RWPE2 (cell line): ENCODE measurements around the gene CCR7.

ENCODE experiments used
- ATAC-seq: fragments of 200-7000 bp; cut with Tn5 transposase; 3 replicates; pipeline ENCODE4 v1.9.1; 2021; ENCODE audit warnings: low read depth
- DNase-seq: peaks from one replicate; pipeline ENCODE4 v3.0.0-alpha.2; 2020; ENCODE audit warnings: low spot score
- H3K27ac ChIP-seq: fragments of 450-650 bp; 2 replicates; pipeline ENCODE4 v1.5.1; 2017; ENCODE audit warnings: mild to moderate bottlenecking; ENCODE audit not compliant: poor library complexity, severe bottlenecking
- H3K27me3 ChIP-seq: fragments of 250-450 bp; sonication (Bioruptor Pico); 2 replicates; pipeline ENCODE4 v1.5.1; 2021; ENCODE audit warnings: mild to moderate bottlenecking, moderate library complexity; ENCODE audit not compliant: insufficient read depth, poor library complexity, severe bottlenecking
- H3K36me3 ChIP-seq: fragments of 250-450 bp; sonication (Bioruptor Pico); 2 replicates; pipeline ENCODE4 v1.5.1; 2020; ENCODE audit warnings: low read depth, mild to moderate bottlenecking, moderate library complexity
- H3K4me1 ChIP-seq: fragments of 250-450 bp; sonication (Bioruptor Pico); 2 replicates; pipeline ENCODE4 v1.5.1; 2021; ENCODE audit warnings: mild to moderate bottlenecking, moderate library complexity; ENCODE audit not compliant: insufficient read depth, poor library complexity, severe bottlenecking
- H3K4me3 ChIP-seq: fragments of 250-450 bp; sonication (Bioruptor Pico); 2 replicates; pipeline ENCODE4 v1.5.1; 2021; ENCODE audit warnings: mild to moderate bottlenecking, moderate library complexity; ENCODE audit not compliant: severe bottlenecking
- H3K9me3 ChIP-seq: fragments of 250-450 bp; sonication (Bioruptor Pico); 2 replicates; pipeline ENCODE4 v1.5.1; 2021; ENCODE audit warnings: mild to moderate bottlenecking, moderate library complexity; ENCODE audit not compliant: severe bottlenecking
- TF ChIP-seq, protein P1 (sequence below): fragments of 450-650 bp; IDR thresholded peaks from one replicate; pipeline ENCODE4 v1.5.1; 2017; ENCODE audit warnings: mild to moderate bottlenecking, moderate library complexity; ENCODE audit not compliant: poor library complexity, severe bottlenecking

CCR7 gene

GRCh38 chr17:40582328-40582901 lies 17.1 kb upstream of the CCR7 start:
- H3K4me1 ChIP-seq = peaks cover 19% of the 10 kb centered on the region
- ATAC-seq (peak; percentile 93), DNase-seq (no peak)
- TF ChIP-seq, protein P1, sequence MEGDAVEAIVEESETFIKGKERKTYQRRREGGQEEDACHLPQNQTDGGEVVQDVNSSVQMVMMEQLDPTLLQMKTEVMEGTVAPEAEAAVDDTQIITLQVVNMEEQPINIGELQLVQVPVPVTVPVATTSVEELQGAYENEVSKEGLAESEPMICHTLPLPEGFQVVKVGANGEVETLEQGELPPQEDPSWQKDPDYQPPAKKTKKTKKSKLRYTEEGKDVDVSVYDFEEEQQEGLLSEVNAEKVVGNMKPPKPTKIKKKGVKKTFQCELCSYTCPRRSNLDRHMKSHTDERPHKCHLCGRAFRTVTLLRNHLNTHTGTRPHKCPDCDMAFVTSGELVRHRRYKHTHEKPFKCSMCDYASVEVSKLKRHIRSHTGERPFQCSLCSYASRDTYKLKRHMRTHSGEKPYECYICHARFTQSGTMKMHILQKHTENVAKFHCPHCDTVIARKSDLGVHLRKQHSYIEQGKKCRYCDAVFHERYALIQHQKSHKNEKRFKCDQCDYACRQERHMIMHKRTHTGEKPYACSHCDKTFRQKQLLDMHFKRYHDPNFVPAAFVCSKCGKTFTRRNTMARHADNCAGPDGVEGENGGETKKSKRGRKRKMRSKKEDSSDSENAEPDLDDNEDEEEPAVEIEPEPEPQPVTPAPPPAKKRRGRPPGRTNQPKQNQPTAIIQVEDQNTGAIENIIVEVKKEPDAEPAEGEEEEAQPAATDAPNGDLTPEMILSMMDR = no peak
- H3K4me3 ChIP-seq = no peak overlapping the region
- H3K36me3 ChIP-seq = no peaks in the 10 kb centered on the region
- H3K27ac ChIP-seq = no peak overlapping the region
- no peaks in the 10 kb centered on the region for H3K27me3 ChIP-seq
- peaks cover 2% of the 10 kb centered on the region for H3K9me3 ChIP-seq

DNA sequence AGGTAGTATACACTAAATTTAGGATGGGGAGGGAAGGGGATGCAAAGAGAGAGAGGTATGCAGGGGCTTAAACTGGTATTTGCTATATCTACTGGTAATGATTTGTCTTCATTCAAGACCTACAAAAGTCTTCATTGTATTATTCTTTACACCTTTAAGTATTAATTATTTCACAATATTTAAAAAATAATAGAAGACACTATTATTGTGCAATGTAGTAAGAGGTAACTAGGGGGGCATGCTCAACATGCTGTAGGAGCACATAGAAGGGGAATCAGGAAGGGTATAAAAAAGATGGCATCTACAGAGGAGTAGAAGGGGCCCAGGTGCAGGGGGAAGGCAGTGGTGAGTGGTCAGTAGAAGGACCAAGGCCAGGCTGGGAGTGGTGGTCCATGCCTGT lies 14.9 kb upstream of the CCR7 start:
- DNase-seq = no peak
- H3K36me3 ChIP-seq = no peaks in the 10 kb centered on the region
- TF ChIP-seq, protein P1 = no peak
- ATAC-seq = no peak
- peaks cover 16% of the 10 kb centered on the region for H3K4me1 ChIP-seq
- H3K27me3 ChIP-seq = no peaks in the 10 kb centered on the region
- no peak overlapping the region for H3K4me3 ChIP-seq
- H3K27ac ChIP-seq = no peak overlapping the region
- H3K9me3 ChIP-seq = peaks cover 2% of the 10 kb centered on the region

DNA sequence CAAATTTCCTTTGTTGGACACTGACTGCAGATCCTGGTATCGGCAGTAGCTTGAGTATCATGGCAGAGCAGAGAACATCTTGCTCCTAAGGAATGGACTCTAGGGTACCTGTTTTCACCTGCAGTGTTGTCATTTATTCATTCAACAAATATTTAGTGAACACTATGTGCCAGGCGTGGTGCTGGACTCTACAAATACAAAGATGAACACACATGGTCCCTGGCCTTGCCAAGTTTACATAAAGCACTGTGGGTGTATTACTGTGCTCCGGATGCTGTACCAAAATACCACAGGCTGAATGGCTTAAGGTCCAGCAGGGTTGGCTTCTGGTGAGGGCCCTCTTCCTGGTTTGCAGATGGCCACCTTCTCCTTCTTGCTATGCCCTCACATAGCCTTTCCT lies 14.2 kb upstream of the CCR7 start:
- DNase-seq (no peak), ATAC-seq (no peak)
- Histone ChIP-seq H3K4me3 (no peak overlapping the region), H3K9me3 (peaks cover 2% of the 10 kb centered on the region), H3K36me3 (no peaks in the 10 kb centered on the region), H3K27me3 (no peaks in the 10 kb centered on the region), H3K4me1 (peaks cover 16% of the 10 kb centered on the region), H3K27ac (no peak overlapping the region)
- TF ChIP-seq, protein P1 = no peak

DNA sequence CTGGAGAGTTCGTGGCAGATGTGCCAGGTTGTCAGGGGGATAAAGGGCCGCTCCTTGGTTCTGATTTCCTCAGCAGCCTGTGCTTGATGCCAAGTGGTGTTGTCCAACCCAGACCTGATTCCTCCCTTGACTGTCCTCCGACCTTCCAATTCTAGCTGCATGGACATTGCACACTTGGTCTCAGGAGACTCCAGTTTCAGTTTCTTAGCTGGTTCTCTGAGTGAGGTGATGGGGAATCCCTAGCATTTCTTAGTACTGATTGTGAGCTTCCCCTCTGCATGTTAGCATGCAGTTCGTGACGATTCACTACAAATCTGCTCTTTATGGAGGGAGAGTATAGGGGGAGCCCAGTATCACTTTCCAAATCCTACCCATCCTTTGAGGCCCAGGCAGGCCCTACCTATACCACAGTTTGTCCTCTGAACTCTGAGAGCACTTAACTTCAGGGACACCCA lies 12.4 kb upstream of the CCR7 start:
- Histone ChIP-seq H3K4me3 (no peak overlapping the region), H3K9me3 (no peaks in the 10 kb centered on the region), H3K27me3 (no peaks in the 10 kb centered on the region), H3K27ac (no peak overlapping the region), H3K36me3 (no peaks in the 10 kb centered on the region), H3K4me1 (peaks cover 9% of the 10 kb centered on the region)
- DNase-seq = no peak
- no peak for ATAC-seq
- TF ChIP-seq, protein P1 = no peak

DNA sequence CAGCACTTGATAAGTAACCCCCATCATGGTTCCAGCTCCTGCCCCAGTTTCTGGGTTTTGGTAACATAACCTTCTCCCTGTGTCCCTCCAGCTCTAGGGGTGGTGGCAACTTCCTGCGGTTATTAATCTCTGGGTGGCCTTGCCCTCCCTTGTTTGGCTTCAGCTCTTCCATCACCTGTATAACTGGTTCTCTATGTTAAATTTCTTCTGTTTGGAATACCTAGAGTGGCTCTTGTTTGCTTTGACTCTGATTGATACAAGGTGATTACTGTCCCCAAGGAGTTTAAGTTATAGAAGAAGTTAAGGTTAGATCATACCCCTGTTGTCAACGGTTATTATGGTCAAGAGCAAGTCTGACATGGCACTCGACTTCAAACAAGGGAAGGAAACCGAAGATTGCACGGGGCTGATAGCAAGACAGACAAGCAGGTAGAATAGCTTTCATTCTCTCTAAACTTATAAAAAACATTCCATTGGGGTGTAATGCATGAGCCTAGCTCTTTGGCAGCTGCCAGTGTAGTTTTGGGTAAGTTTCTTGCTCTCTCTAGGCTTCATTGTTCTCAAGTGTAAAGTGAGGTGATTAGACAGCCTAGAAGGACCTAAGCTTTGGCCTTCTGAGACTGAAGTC lies 11.0 kb upstream of the CCR7 start:
- Histone ChIP-seq H3K4me3 (no peak overlapping the region), H3K36me3 (no peaks in the 10 kb centered on the region), H3K9me3 (no peaks in the 10 kb centered on the region), H3K4me1 (no peaks in the 10 kb centered on the region), H3K27ac (no peak overlapping the region), H3K27me3 (peaks cover 6% of the 10 kb centered on the region)
- TF ChIP-seq, protein P1 = no peak
- DNase-seq = no peak
- no peak for ATAC-seq
